VCaP (cell line): Measurements from ENCODE around the gene TRIM71.
"Not testable (repeated sequence)": the region's sequence is repeated elsewhere in the genome, so short reads cannot be mapped to it uniquely, and the experiment has no call there.

Experiments used
- H3K27ac ChIP-seq: fragments of 450-650 bp; 2 replicates; pipeline ENCODE4 v1.5.1; 2017
- CTCF ChIP-seq: fragments of 450-650 bp; conservative IDR thresholded peaks from 2 replicates; pipeline ENCODE4 v1.5.1; 2017; ENCODE audit warnings: mild to moderate bottlenecking, moderate library complexity

Gene TRIM71

GRCh38 chr3:32909999-32910398, 92.2 kb downstream of the TRIM71 start:
- TF ChIP-seq CTCF, result no peak
- H3K27ac ChIP-seq, result no peak overlapping the region

GRCh38 chr3:32910954-32911353, 93.2 kb downstream of the TRIM71 start:
- no peak for TF ChIP-seq CTCF
- no peak overlapping the region for H3K27ac ChIP-seq

- TF ChIP-seq CTCF, result no peak
- no peak overlapping the region for H3K27ac ChIP-seq
Measured at GRCh38 chr3:32912046-32912445, 94.2 kb downstream of the TRIM71 start.

GRCh38 chr3:32913790-32914446, 96.1 kb downstream of the TRIM71 start:
- no peak overlapping the region for H3K27ac ChIP-seq
- 0 out of 2 replicates have a peak, but pooled peaks have one; percentile 9 for TF ChIP-seq CTCF

GRCh38 chr3:32919920-32920319, 102.1 kb downstream of the TRIM71 start:
- H3K27ac ChIP-seq, result no peak overlapping the region
- no peak for TF ChIP-seq CTCF

GRCh38 chr3:32922078-32922477, 104.3 kb downstream of the TRIM71 start:
- no peak for TF ChIP-seq CTCF
- H3K27ac ChIP-seq, result no peak overlapping the region

- TF ChIP-seq CTCF, result no peak
- no peak overlapping the region for H3K27ac ChIP-seq
Measured at GRCh38 chr3:32930161-32930560, 112.4 kb downstream of the TRIM71 start.

- H3K27ac ChIP-seq, result not testable (repeated sequence)
Measured at GRCh38 chr3:32931273-32931672, 113.5 kb downstream of the TRIM71 start.
